ENCODE measurements around the gene ZBED6.
A peak's percentile ranks its signal among the peaks of the same experiment; 100 is the strongest.

ZBED6 gene

DNA sequence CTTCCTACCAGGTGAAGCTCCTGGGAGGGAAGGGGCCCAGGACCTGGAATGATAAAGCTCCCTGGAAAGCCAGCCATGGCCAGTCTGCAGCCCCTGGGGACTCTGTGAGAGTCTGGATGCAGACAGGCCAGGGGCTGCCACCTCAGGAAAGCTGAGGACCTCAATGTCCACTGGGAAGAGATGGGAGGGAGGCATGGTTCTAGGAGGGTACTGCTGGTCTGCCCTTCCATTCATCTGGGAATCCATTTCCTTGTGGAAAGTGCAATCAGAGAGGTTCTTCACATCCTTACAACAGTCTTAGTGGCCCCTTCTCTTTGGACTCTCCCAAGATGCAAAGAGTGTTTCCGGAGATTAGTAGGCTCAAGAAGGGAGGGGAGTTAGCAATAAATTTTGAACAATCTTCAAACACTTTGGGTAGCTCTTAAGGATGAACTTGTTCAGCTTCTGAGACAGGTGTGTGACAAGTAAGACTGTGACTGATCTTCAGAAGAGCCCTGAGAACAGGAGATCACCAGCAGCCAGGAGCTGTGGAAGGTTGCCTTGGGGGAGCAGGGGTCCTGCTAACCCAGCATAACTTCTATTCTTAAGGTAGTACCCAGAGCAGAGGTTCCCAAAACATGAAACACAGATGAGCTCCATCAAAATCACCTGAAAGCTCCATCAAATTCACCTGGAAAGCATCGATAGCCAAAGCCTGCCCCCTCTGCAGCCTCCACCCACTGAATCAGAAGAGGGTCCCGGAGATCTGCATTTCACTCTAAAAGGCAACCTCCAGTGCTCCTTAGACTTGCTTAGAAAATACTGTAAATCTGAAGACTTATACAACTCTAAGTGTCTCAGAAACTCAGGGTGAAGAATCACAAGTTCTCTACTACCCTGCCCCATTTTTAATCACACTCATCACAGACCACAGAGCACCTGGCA is 31.1 kb upstream of the ZBED6 start:
- Histone ChIP-seq H3K4me1 (ENCODE audit: control insufficient read depth in 2 of 2, insufficient read depth in 2 of 2, low read length in 2 of 2) (peaks cover 4 to 6% of the 10 kb centered on the region in 2 donors), H3K9ac (ENCODE audit: low read depth in 1 of 2, low read length in 2 of 2) (peak overlapping the region in 1 of 2 donors; percentile 24), H3K27me3 (ENCODE audit: control insufficient read depth in 2 of 2, insufficient read depth in 2 of 2, low read length in 2 of 2) (no peaks in the 10 kb centered on the region), H3K36me3 (ENCODE audit: control insufficient read depth in 2 of 2, insufficient read depth in 2 of 2, low read length in 2 of 2) (no peaks in the 10 kb centered on the region), H3K9me3 (ENCODE audit: control insufficient read depth in 2 of 2, low read length in 2 of 2) (no peaks in the 10 kb centered on the region), H3K4me3 (ENCODE audit: low read length in 2 of 2) (peak overlapping the region in 1 of 2 donors; percentile 78), H3K27ac (ENCODE audit: low read depth in 2 of 2, low read length in 2 of 2) (peak overlapping the region; percentile 79 to 89)

DNA sequence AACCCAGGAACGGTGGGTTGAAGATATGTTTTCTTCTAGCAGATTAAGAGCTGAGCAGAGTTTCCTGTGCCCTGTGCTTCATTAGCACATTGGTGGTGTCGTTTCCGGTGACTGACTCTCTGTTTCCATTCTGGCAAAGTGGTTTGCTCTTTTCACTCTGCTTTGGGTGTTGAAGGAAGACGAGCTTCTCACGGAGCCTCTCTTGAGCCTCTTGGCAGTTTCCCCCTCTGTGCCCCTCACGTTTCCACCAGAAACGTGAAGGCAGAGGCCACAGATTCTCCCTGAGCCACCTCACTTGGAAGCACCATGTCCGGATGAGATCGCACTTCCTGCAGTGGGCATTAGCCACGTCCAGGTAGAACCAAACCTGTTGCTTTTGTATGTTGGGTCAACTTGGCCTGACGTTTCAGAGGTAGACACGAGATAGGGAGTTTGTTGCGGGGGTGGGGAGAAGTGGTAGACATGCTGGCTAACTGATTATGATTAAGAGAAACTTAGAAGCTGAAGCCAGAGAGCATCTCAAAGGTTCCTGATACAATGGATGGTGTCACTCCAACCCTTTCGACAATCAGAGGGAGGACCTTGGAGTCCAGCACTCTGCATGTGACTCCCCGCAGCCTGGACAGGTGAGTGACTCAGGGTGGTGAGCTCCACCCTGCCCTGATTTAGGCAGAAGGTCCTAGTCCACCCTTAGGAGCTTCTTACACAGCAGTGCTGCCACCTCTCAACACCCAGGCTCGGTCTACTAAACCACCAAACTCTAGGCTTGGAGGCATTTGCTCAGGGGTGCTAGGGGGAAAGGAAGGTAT is 30.2 kb upstream of the ZBED6 start, which contains the start of gene LAX1:
Gene LAX1 (plus strand): TSS at position 155 of the 809 bp plus-strand sequence. CDS start 383 bp downstream, at position 538.
- H3K27ac ChIP-seq (ENCODE audit: low read depth in 2 of 2, low read length in 2 of 2) = peak within 1 kb of the TSS; percentile 79 to 89
- H3K4me3 ChIP-seq (ENCODE audit: low read length in 2 of 2) = peak within 1 kb of the TSS; percentile 52 to 78
- no peaks in the 10 kb centered on the region for H3K36me3 ChIP-seq (ENCODE audit: control insufficient read depth in 2 of 2, insufficient read depth in 2 of 2, low read length in 2 of 2)
- H3K27me3 ChIP-seq (ENCODE audit: control insufficient read depth in 2 of 2, insufficient read depth in 2 of 2, low read length in 2 of 2) = no peaks in the 10 kb centered on the region
- peaks cover 6 to 10% of the 10 kb centered on the region in 2 donors for H3K4me1 ChIP-seq (ENCODE audit: control insufficient read depth in 2 of 2, insufficient read depth in 2 of 2, low read length in 2 of 2)
- no peaks in the 10 kb centered on the region for H3K9me3 ChIP-seq (ENCODE audit: control insufficient read depth in 2 of 2, low read length in 2 of 2)
- H3K9ac ChIP-seq (ENCODE audit: low read depth in 1 of 2, low read length in 2 of 2) = peak within 1 kb of the TSS; percentile 59 to 74

- H3K4me3 ChIP-seq (ENCODE audit: low read length in 2 of 2) = peak overlapping the region in 1 of 2 donors; percentile 45
- no peak overlapping the region for H3K9ac ChIP-seq (ENCODE audit: low read depth in 1 of 2, low read length in 2 of 2)
- peaks cover 6 to 10% of the 10 kb centered on the region in 2 donors for H3K4me1 ChIP-seq (ENCODE audit: control insufficient read depth in 2 of 2, insufficient read depth in 2 of 2, low read length in 2 of 2)
- H3K27ac ChIP-seq (ENCODE audit: low read depth in 2 of 2, low read length in 2 of 2) = peak overlapping the region; percentile 32 to 46
- H3K9me3 ChIP-seq (ENCODE audit: control insufficient read depth in 2 of 2, low read length in 2 of 2) = no peaks in the 10 kb centered on the region
- H3K27me3 ChIP-seq (ENCODE audit: control insufficient read depth in 2 of 2, insufficient read depth in 2 of 2, low read length in 2 of 2) = no peaks in the 10 kb centered on the region
- no peaks in the 10 kb centered on the region for H3K36me3 ChIP-seq (ENCODE audit: control insufficient read depth in 2 of 2, insufficient read depth in 2 of 2, low read length in 2 of 2)
Observed at GRCh38 chr1:203768256-203768655, 27.2 kb upstream of the ZBED6 start.

DNA sequence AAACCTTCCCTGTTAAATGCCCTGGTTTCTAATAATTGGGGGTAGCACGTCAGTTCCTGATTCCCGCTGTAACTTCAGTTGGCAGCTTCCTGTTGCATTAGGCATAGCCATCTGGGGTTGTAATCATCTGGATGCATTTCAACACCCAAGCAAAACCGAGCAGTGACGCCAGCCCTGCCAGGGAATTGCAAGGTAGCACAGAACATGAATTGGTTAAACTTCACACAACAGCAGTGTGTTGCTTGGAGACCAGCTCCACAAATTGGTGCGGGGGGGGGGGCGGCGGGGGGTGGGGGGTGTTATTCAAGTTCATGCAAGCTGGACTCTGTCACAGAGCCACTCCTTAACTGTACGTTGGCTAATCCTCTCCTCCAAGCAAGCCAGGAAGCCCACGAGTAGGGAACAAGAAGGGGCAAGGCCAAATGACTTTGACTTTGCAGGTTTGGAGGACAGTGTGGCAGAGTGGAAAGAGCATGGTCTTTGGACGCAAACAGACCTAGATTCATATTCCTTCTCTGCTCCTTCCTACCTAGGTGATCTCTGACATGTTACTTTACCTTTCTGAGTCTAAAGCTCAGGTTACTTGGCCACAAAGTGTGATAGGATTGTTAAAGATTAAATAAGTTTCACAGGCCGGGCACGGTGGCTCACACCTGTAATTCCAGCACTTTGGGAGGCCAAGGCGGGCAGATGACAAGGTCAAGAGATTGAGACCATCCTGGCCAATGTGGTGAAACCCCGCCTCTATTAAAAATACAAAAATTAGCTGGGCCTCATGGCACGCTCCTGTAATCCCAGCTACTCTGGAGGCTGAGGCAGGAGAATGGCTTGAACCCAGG is 25.7 kb upstream of the ZBED6 start:
- Histone ChIP-seq H3K4me3 (ENCODE audit: low read length in 2 of 2) (peak overlapping the region; percentile 41 to 50), H3K9ac (ENCODE audit: low read depth in 1 of 2, low read length in 2 of 2) (peak overlapping the region; percentile 38 to 44)

GRCh38 chr1:203771901-203772301 is 23.5 kb upstream of the ZBED6 start:
- no peak overlapping the region for H3K4me3 ChIP-seq (ENCODE audit: low read length in 2 of 2)
- H3K9ac ChIP-seq (ENCODE audit: low read depth in 1 of 2, low read length in 2 of 2) = no peak overlapping the region
- no peak overlapping the region for H3K27ac ChIP-seq (ENCODE audit: low read depth in 2 of 2, low read length in 2 of 2)
- no peaks in the 10 kb centered on the region for H3K27me3 ChIP-seq (ENCODE audit: control insufficient read depth in 2 of 2, insufficient read depth in 2 of 2, low read length in 2 of 2)
- H3K9me3 ChIP-seq (ENCODE audit: control insufficient read depth in 2 of 2, low read length in 2 of 2) = no peaks in the 10 kb centered on the region
- peaks cover 0 to 3% of the 10 kb centered on the region in 2 donors for H3K36me3 ChIP-seq (ENCODE audit: control insufficient read depth in 2 of 2, insufficient read depth in 2 of 2, low read length in 2 of 2)
- peaks cover 6 to 10% of the 10 kb centered on the region in 2 donors for H3K4me1 ChIP-seq (ENCODE audit: control insufficient read depth in 2 of 2, insufficient read depth in 2 of 2, low read length in 2 of 2)

More for the DNA sequence above, 25.7 kb upstream of the ZBED6 start:
- no peaks in the 10 kb centered on the region for H3K9me3 ChIP-seq (ENCODE audit: control insufficient read depth in 2 of 2, low read length in 2 of 2)
- peaks cover 6 to 10% of the 10 kb centered on the region in 2 donors for H3K4me1 ChIP-seq (ENCODE audit: control insufficient read depth in 2 of 2, insufficient read depth in 2 of 2, low read length in 2 of 2)
- H3K27me3 ChIP-seq (ENCODE audit: control insufficient read depth in 2 of 2, insufficient read depth in 2 of 2, low read length in 2 of 2) = no peaks in the 10 kb centered on the region
- H3K27ac ChIP-seq (ENCODE audit: low read depth in 2 of 2, low read length in 2 of 2) = peak overlapping the region; percentile 81 to 90
- H3K36me3 ChIP-seq (ENCODE audit: control insufficient read depth in 2 of 2, insufficient read depth in 2 of 2, low read length in 2 of 2) = peaks cover 0 to 3% of the 10 kb centered on the region in 2 donors

DNA sequence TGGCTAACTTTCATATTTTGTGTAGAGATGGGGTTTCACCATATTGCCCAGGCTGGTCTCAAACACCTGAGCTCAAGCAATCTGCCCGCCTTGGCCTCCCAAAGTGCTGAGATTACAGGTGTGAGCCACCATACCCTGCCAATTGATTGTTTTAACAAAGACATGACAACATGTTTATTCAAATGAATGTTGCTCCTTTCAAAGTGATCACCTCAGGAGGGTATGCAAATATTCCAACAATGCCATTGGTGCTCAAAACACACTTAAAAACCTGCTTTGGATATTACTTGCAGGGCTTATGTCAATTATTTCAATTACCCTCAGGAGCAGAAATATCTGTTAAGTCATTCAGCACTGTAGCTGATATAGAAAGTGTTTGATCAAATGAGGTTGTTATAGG is 22.6 kb upstream of the ZBED6 start:
- Histone ChIP-seq H3K9me3 (ENCODE audit: control insufficient read depth in 2 of 2, low read length in 2 of 2) (no peaks in the 10 kb centered on the region), H3K4me3 (ENCODE audit: low read length in 2 of 2) (no peak overlapping the region), H3K27ac (ENCODE audit: low read depth in 2 of 2, low read length in 2 of 2) (no peak overlapping the region), H3K9ac (ENCODE audit: low read depth in 1 of 2, low read length in 2 of 2) (no peak overlapping the region), H3K36me3 (ENCODE audit: control insufficient read depth in 2 of 2, insufficient read depth in 2 of 2, low read length in 2 of 2) (peaks cover 0 to 3% of the 10 kb centered on the region in 2 donors), H3K4me1 (ENCODE audit: control insufficient read depth in 2 of 2, insufficient read depth in 2 of 2, low read length in 2 of 2) (peaks cover 6 to 10% of the 10 kb centered on the region in 2 donors), H3K27me3 (ENCODE audit: control insufficient read depth in 2 of 2, insufficient read depth in 2 of 2, low read length in 2 of 2) (no peaks in the 10 kb centered on the region)

GRCh38 chr1:203776636-203777035 is 18.8 kb upstream of the ZBED6 start:
- Histone ChIP-seq H3K27me3 (ENCODE audit: control insufficient read depth in 2 of 2, insufficient read depth in 2 of 2, low read length in 2 of 2) (no peaks in the 10 kb centered on the region), H3K9me3 (ENCODE audit: control insufficient read depth in 2 of 2, low read length in 2 of 2) (no peaks in the 10 kb centered on the region), H3K9ac (ENCODE audit: low read depth in 1 of 2, low read length in 2 of 2) (no peak overlapping the region), H3K27ac (ENCODE audit: low read depth in 2 of 2, low read length in 2 of 2) (no peak overlapping the region), H3K4me3 (ENCODE audit: low read length in 2 of 2) (no peak overlapping the region), H3K36me3 (ENCODE audit: control insufficient read depth in 2 of 2, insufficient read depth in 2 of 2, low read length in 2 of 2) (peaks cover 0 to 3% of the 10 kb centered on the region in 2 donors), H3K4me1 (ENCODE audit: control insufficient read depth in 2 of 2, insufficient read depth in 2 of 2, low read length in 2 of 2) (no peaks in the 10 kb centered on the region)

- Histone ChIP-seq H3K9me3 (ENCODE audit: control insufficient read depth in 2 of 2, low read length in 2 of 2) (no peaks in the 10 kb centered on the region), H3K27ac (ENCODE audit: low read depth in 2 of 2, low read length in 2 of 2) (no peak overlapping the region), H3K36me3 (ENCODE audit: control insufficient read depth in 2 of 2, insufficient read depth in 2 of 2, low read length in 2 of 2) (peaks cover 0 to 3% of the 10 kb centered on the region in 2 donors), H3K4me1 (ENCODE audit: control insufficient read depth in 2 of 2, insufficient read depth in 2 of 2, low read length in 2 of 2) (no peaks in the 10 kb centered on the region), H3K27me3 (ENCODE audit: control insufficient read depth in 2 of 2, insufficient read depth in 2 of 2, low read length in 2 of 2) (no peaks in the 10 kb centered on the region), H3K4me3 (ENCODE audit: low read length in 2 of 2) (no peak overlapping the region), H3K9ac (ENCODE audit: low read depth in 1 of 2, low read length in 2 of 2) (no peak overlapping the region)
Observed at GRCh38 chr1:203777596-203777995, 17.8 kb upstream of the ZBED6 start.

GRCh38 chr1:203778146-203778545 is 17.3 kb upstream of the ZBED6 start:
- H3K27ac ChIP-seq (ENCODE audit: low read depth in 2 of 2, low read length in 2 of 2) = no peak overlapping the region
- H3K9me3 ChIP-seq (ENCODE audit: control insufficient read depth in 2 of 2, low read length in 2 of 2) = no peaks in the 10 kb centered on the region
- no peak overlapping the region for H3K4me3 ChIP-seq (ENCODE audit: low read length in 2 of 2)
- H3K4me1 ChIP-seq (ENCODE audit: control insufficient read depth in 2 of 2, insufficient read depth in 2 of 2, low read length in 2 of 2) = no peaks in the 10 kb centered on the region
- no peak overlapping the region for H3K9ac ChIP-seq (ENCODE audit: low read depth in 1 of 2, low read length in 2 of 2)
- H3K27me3 ChIP-seq (ENCODE audit: control insufficient read depth in 2 of 2, insufficient read depth in 2 of 2, low read length in 2 of 2) = no peaks in the 10 kb centered on the region
- peaks cover 0 to 3% of the 10 kb centered on the region in 2 donors for H3K36me3 ChIP-seq (ENCODE audit: control insufficient read depth in 2 of 2, insufficient read depth in 2 of 2, low read length in 2 of 2)

All from mucosa of rectum (tissue), 2 donors.